Brain microvascular endothelial cell (primary cell): Measurements from ENCODE around the gene VPS13D.
A peak's percentile ranks its signal among the peaks of the same experiment; 100 is the strongest.
"Not testable (repeated sequence)": the region's sequence is repeated elsewhere in the genome, so short reads cannot be mapped to it uniquely, and the experiment has no call there.

Experiments
- DNase-seq: peaks from one replicate; pipeline ENCODE4 v3.0.0-alpha.2; 2020
- H3K27ac ChIP-seq: fragments of 250-450 bp; sonication (Bioruptor Pico); 2 replicates; pipeline ENCODE4 v1.5.1; 2020; ENCODE audit warnings: mild to moderate bottlenecking, moderate library complexity
- H3K27me3 ChIP-seq: fragments of 250-450 bp; sonication (Bioruptor Pico); replicated peaks from 2 replicates; pipeline ENCODE4 v1.5.1; 2020; ENCODE audit warnings: mild to moderate bottlenecking
- H3K36me3 ChIP-seq: fragments of 250-450 bp; sonication (Bioruptor Pico); replicated peaks from 2 replicates; pipeline ENCODE4 v1.5.1; 2020; ENCODE audit warnings: mild to moderate bottlenecking
- H3K4me3 ChIP-seq: 2 replicates; pipeline ENCODE4 v1.5.1; 2011; ENCODE audit warnings: low read depth, mild to moderate bottlenecking, control low read depth, low read length, moderate library complexity
- CTCF ChIP-seq: IDR thresholded peaks from 2 replicates; pipeline ENCODE4 v1.5.1; 2011; ENCODE audit warnings: low read depth, mild to moderate bottlenecking, moderate library complexity, low read length, control low read depth, inconsistent platforms; ENCODE audit errors: missing control alignments
- in situ Hi-C: cut with HindIII; loops from 2 replicates; pipeline ENCODE4 v1.10.0; 2017; ENCODE audit warnings: low sequenced_read_pairs, low pct_ligation_motif_present

VPS13D gene

GRCh38 chr1:12451560-12451900, 221.7 kb downstream of the VPS13D start:
- no peak overlapping the region for H3K27ac ChIP-seq
- no peak for DNase-seq
- no peak for TF ChIP-seq CTCF
- no peaks in the 10 kb centered on the region for H3K27me3 ChIP-seq
- no peak overlapping the region for H3K4me3 ChIP-seq
- H3K36me3 ChIP-seq = peaks cover 8% of the 10 kb centered on the region
- in situ Hi-C loops = no loop called here

DNA sequence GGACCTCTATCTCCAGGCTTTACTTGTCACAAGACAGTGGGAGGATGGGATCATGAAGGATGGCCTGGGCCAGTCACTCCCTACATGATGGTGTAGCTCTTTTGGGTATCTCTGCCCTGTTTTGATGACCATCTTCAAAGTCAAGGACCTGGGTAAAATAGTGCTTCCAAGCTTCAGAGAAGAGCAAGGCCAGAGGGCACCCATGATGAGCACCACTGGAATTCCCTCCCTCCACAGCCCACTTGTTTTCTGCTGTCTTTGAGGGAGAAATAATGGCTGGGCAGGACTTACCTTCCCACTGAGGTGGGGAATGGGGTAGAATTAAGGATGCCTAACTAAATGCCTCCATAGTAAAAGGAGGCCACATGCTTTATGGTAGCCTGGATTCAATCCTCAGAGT, 222.4 kb downstream of the VPS13D start:
- TF ChIP-seq CTCF = no peak
- DNase-seq = no peak
- in situ Hi-C loops = no loop called here
- Histone ChIP-seq H3K27me3 (no peaks in the 10 kb centered on the region), H3K27ac (no peak overlapping the region), H3K36me3 (peaks cover 8% of the 10 kb centered on the region), H3K4me3 (no peak overlapping the region)

- no peak for DNase-seq
- H3K27me3 ChIP-seq = no peaks in the 10 kb centered on the region
- H3K27ac ChIP-seq = peak overlapping the region; percentile 99
These were observed 223.8 kb downstream of the VPS13D start for GRCh38 chr1:12453400-12454343.

DNA sequence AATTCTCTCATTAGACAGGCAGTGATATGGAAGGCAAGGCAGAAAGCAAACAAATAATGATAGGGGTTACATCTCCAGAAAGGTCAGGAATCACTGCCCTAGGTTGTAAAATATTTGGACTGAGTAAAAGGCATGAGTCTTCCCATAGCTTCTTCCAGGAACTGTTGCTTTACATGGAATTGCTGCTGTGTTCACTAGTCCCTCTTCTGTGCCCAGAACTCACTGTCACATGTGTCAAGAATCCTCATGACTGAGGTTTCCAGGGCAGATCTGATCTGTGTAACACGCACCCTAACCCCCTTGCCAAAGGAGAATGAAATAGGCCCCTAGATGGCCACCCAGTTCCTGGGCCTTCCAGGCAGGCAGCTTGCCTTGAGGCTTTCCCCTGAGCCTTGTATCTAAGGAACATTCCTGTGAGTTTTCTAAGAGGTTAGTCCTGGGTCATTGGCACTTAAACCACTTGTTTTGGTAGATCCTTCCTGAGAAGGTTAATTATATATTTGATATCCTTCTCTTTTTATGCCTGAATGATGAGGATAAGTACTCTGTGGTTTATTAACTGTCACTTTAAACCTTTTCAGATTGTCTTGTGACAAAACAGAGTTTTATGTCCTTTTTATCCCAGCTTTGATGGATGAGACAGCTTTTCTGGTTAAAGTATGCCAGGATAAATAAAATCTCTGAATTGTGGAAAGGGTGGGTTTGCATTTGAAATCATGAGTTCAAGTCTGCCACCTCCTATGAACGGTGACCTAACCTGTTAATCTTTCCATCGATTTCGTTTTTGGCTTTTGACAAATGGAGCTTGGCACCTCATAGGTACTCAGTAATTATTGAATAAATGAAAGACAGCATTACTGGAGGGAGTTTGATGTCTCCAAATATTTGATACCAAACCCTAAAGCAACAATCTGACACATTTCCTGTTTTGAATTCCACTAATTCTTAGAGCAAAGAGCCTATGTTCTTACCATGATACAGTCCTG, 224.9 kb downstream of the VPS13D start:
- Histone ChIP-seq H3K27ac (peak overlapping the region; percentile 99), H3K4me3 (no peak overlapping the region), H3K27me3 (no peaks in the 10 kb centered on the region), H3K36me3 (peaks cover 7% of the 10 kb centered on the region)
- peak; percentile 16 for TF ChIP-seq CTCF
- in situ Hi-C loops = no loop called here
- peak; percentile 81 for DNase-seq

More at GRCh38 chr1:12453400-12454343, 223.8 kb downstream of the VPS13D start:
- H3K4me3 ChIP-seq = no peak overlapping the region
- TF ChIP-seq CTCF = no peak
- in situ Hi-C loops = no loop called here
- H3K36me3 ChIP-seq = peaks cover 8% of the 10 kb centered on the region

DNA sequence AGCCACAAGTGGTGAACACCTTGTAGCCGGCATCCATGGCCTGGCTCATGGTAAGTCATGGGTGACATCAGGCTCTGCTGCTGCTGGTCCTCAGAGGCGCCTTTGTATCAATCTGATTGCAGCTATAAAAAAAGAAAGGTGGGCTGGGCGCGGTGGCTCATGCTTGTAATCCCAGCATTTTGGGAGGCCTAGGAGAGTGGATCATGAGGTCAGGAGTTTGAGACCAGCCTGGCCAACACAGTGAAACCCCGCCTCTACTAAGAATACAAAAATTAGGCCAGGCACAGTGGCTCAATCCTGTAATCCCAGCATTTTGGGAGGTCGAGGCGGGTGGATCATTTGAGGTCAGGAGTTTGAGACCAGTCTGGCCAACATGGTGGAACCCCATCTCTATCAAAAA, 226.3 kb downstream of the VPS13D start:
- DNase-seq, H3K27me3 ChIP-seq, in situ Hi-C loops, H3K36me3 ChIP-seq, H3K4me3 ChIP-seq: not testable (repeated sequence)
- H3K27ac ChIP-seq = peak overlapping the region; percentile 99

DNA sequence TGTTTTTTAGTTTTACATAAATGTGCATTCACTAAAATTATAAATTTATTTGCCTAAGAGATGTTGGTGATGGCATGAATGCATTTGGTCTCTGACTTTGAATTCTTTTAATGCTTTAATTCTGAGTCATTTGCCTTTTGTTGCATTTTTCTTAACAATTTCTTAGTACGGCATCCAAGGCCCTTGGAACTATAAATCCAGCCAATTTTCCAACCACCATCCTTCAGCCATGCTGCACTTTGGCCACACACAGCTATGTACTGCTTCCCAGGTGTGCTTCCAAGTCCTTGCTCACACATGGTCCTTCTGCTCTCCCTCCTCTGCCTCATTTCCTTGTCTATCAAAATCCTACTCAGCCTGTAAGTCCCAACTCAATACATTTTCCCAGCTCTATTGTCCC, 227.1 kb downstream of the VPS13D start:
- Histone ChIP-seq H3K36me3 (peaks cover 2% of the 10 kb centered on the region), H3K27me3 (no peaks in the 10 kb centered on the region), H3K4me3 (no peak overlapping the region), H3K27ac (peak overlapping the region; percentile 99)
- in situ Hi-C loops = no loop called here
- DNase-seq = no peak
- TF ChIP-seq CTCF = no peak
